GM23248 (cell line): ENCODE measurements around the gene GGCX. TPM values are rescaled to one million over a fixed set of nuclear protein-coding genes. Genes with fewer than 3 reads are reported as not detected.
A peak's percentile ranks its signal among the peaks of the same experiment; 100 is the strongest.

ENCODE experiments used
- DNase-seq: peaks from one replicate; pipeline ENCODE4 v3.0.0-alpha.2; 2015
- H2AFZ ChIP-seq: fragments of 200-600 bp; sonication (generic); 2 replicates; pipeline ENCODE4 v1.6.1; 2016; ENCODE audit warnings: antibody characterized with exemption
- H3F3A ChIP-seq: fragments of 200-600 bp; sonication (generic); 2 replicates; pipeline ENCODE4 v1.6.1; 2016; ENCODE audit warnings: mild to moderate bottlenecking, antibody characterized with exemption, mixed run types; ENCODE audit not compliant: insufficient read depth
- H3K27ac ChIP-seq: fragments of 200-600 bp; sonication (generic); 2 replicates; pipeline ENCODE4 v1.5.1; 2016; ENCODE audit warnings: mild to moderate bottlenecking
- H3K27me3 ChIP-seq: fragments of 200-600 bp; sonication (generic); replicated peaks from 2 replicates; pipeline ENCODE4 v1.6.1; 2016; ENCODE audit warnings: mild to moderate bottlenecking; ENCODE audit not compliant: insufficient read depth
- H3K36me3 ChIP-seq: fragments of 200-600 bp; sonication (generic); 2 replicates; pipeline ENCODE4 v1.6.1; 2016; ENCODE audit warnings: low read depth, mild to moderate bottlenecking
- H3K4me1 ChIP-seq: fragments of 200-600 bp; sonication (generic); 2 replicates; pipeline ENCODE4 v1.6.1; 2016; ENCODE audit warnings: mild to moderate bottlenecking; ENCODE audit not compliant: insufficient read depth
- H3K4me2 ChIP-seq: fragments of 200-600 bp; sonication (generic); one replicate; pipeline ENCODE4 v1.6.1; 2016; ENCODE audit warnings: mild to moderate bottlenecking; ENCODE audit not compliant: unreplicated experiment
- H3K4me3 ChIP-seq: fragments of 200-600 bp; sonication (generic); 2 replicates; pipeline ENCODE4 v1.5.1; 2016; ENCODE audit warnings: mild to moderate bottlenecking
- H3K79me2 ChIP-seq: fragments of 200-600 bp; sonication (generic); 2 replicates; pipeline ENCODE4 v1.6.1; 2016; ENCODE audit warnings: mild to moderate bottlenecking; ENCODE audit not compliant: insufficient read depth
- H3K9ac ChIP-seq: fragments of 200-600 bp; sonication (generic); 2 replicates; pipeline ENCODE4 v1.6.1; 2016; ENCODE audit warnings: mild to moderate bottlenecking
- H3K9me2 ChIP-seq: fragments of 200-600 bp; sonication (generic); 2 replicates; pipeline ENCODE4 v1.6.1; 2016; ENCODE audit warnings: mixed run types, mild to moderate bottlenecking, moderate library complexity; ENCODE audit not compliant: insufficient read depth
- H3K9me3 ChIP-seq: fragments of 200-600 bp; sonication (generic); one replicate; pipeline ENCODE4 v1.6.1; 2017; ENCODE audit warnings: low read depth
- H4K20me1 ChIP-seq: fragments of 200-600 bp; sonication (generic); 2 replicates; pipeline ENCODE4 v1.6.0; 2016; ENCODE audit not compliant: insufficient read depth
- EZH2 ChIP-seq: fragments of 200-600 bp; sonication (generic); IDR thresholded peaks from 2 replicates; pipeline ENCODE4 v1.6.1; 2018; ENCODE audit warnings: antibody characterized with exemption, mild to moderate bottlenecking; ENCODE audit not compliant: insufficient read depth, poor library complexity, severe bottlenecking
- EZH2phosphoT487 ChIP-seq: fragments of 200-600 bp; sonication (generic); IDR thresholded peaks from 2 replicates; pipeline ENCODE4 v1.6.1; 2018; ENCODE audit warnings: antibody characterized with exemption, moderate library complexity, mild to moderate bottlenecking, low read depth; ENCODE audit not compliant: insufficient read depth
- WGBS, 2 experiments: methylation state at CpG; one replicate each; pipeline ENCODE4 v1.1.6; 2015 to 2017; ENCODE audit warnings: low lambda C conversion rate in 2 of 2, low coverage in 1 of 2; ENCODE audit errors: missing lambda C conversion rate in 2 of 2; 5-methylcytosine and 5-hydroxymethylcytosine counted together
- in situ Hi-C: fragments of 300-500 bp; cut with MboI; formaldehyde crosslinking; loops from 2 replicates; pipeline ENCODE4 v1.15.0; 2020
- polyA plus RNA-seq: library from polyadenylated mRNA; unstranded; fragments of >200 nt; fragmentation: Nextera tagmentation; extraction: Ambion mirVana; gene quantifications from 2 replicates; pipeline ENCODE4 v1.2.1, GENCODE V29; 2016
- total RNA-seq: library from RNA; depleted of rRNA; stranded (reverse); fragments of >200 nt; shearing (Covaris generic); gene quantifications from 2 replicates; pipeline ENCODE4 v1.2.3, GENCODE V29; 2014

GGCX gene
- total and polyA plus RNA-seq, 2 experiments from 2014 or later: 62.7 to 81.3 TPM

- in situ Hi-C loops: no loop called here
- TF ChIP-seq EZH2 (no peak), EZH2phosphoT487 (no peak)
- Histone ChIP-seq H4K20me1 (no peaks in the 10 kb centered on the region), H3K4me1 (no peaks in the 10 kb centered on the region), H3F3A (no peaks in the 10 kb centered on the region), H2AFZ (no peak overlapping the region), H3K27me3 (no peaks in the 10 kb centered on the region), H3K36me3 (no peaks in the 10 kb centered on the region), H3K4me2 (no peak overlapping the region), H3K27ac (no peak overlapping the region), H3K4me3 (no peak overlapping the region), H3K9me2 (no peaks in the 10 kb centered on the region), H3K79me2 (no peaks in the 10 kb centered on the region), H3K9ac (no peak overlapping the region), H3K9me3 (no peaks in the 10 kb centered on the region)
- DNase-seq: no peak
- 85 to 87% methylated on average over 8 of the region's 8 CpGs for WGBS, 2 experiments
Measured at GRCh38 chr2:85523062-85523902, 38.0 kb downstream of the GGCX start.

DNA sequence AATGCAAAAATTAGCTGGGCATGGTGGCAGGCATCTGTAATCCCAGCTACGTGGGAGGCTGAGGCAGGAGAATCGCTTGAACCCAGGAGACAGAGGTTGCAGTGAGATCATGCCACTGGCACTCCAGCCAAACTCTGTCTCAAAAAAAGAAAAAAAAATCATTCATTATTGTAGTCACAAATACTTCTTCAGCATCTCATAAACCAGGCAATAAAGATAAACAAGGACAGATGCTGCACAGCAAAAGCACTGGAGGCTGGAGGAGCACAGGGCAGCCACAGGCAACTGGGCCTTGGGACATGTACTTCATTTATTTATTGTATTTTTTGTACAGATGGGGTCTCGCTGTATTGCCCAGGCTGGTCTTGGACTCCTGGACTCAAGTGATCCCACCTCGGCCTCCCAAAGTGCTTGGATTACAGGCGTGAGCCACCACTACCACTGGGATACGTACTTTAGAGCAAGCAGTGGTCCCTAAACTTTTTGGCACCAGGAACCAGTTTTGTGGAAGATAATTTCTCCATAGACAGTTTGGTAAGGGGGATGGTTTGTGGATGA is 39.1 kb downstream of the GGCX start:
- Histone ChIP-seq H3K4me1 (no peaks in the 10 kb centered on the region), H3K9me2 (no peaks in the 10 kb centered on the region), H3K79me2 (no peaks in the 10 kb centered on the region), H3K27ac (no peak overlapping the region), H3F3A (no peaks in the 10 kb centered on the region), H3K27me3 (no peaks in the 10 kb centered on the region), H2AFZ (no peak overlapping the region), H3K4me2 (no peak overlapping the region), H3K9ac (no peak overlapping the region), H4K20me1 (no peaks in the 10 kb centered on the region), H3K36me3 (no peaks in the 10 kb centered on the region), H3K4me3 (no peak overlapping the region), H3K9me3 (no peaks in the 10 kb centered on the region)
- in situ Hi-C loops: no loop called here
- WGBS, 2 experiments: 63 to 71% methylated on average over 6 of the region's 6 CpGs
- DNase-seq: peak; percentile 10
- TF ChIP-seq EZH2 (no peak), EZH2phosphoT487 (no peak)

- Histone ChIP-seq H3K9ac (no peak overlapping the region), H3K9me3 (no peaks in the 10 kb centered on the region), H3K4me2 (no peak overlapping the region), H3K79me2 (no peaks in the 10 kb centered on the region), H2AFZ (no peak overlapping the region), H3K36me3 (no peaks in the 10 kb centered on the region), H4K20me1 (no peaks in the 10 kb centered on the region), H3F3A (no peaks in the 10 kb centered on the region), H3K9me2 (no peaks in the 10 kb centered on the region), H3K27me3 (no peaks in the 10 kb centered on the region), H3K27ac (no peak overlapping the region), H3K4me1 (no peaks in the 10 kb centered on the region), H3K4me3 (no peak overlapping the region)
- in situ Hi-C loops: no loop called here
- 77 to 80% methylated on average over 8 of the region's 8 CpGs for WGBS, 2 experiments
- DNase-seq: no peak
- no peak for TF ChIP-seq EZH2phosphoT487
- TF ChIP-seq EZH2: no peak
Measured at GRCh38 chr2:85516653-85517389, 44.5 kb downstream of the GGCX start.

GRCh38 chr2:85514323-85514722 is 47.0 kb downstream of the GGCX start:
- H4K20me1 ChIP-seq: no peaks in the 10 kb centered on the region
- H3K9ac ChIP-seq: no peak overlapping the region
- in situ Hi-C loops: no loop called here
- H3K4me3 ChIP-seq: no peak overlapping the region
- WGBS, 2 experiments: 94 to 95% methylated on average over 6 of the region's 6 CpGs
- H3K4me1 ChIP-seq: no peaks in the 10 kb centered on the region
- H3K36me3 ChIP-seq: no peaks in the 10 kb centered on the region
- H3F3A ChIP-seq: no peaks in the 10 kb centered on the region
- H3K4me2 ChIP-seq: no peak overlapping the region
- TF ChIP-seq EZH2phosphoT487 (no peak), EZH2 (no peak)
- H3K9me2 ChIP-seq: no peaks in the 10 kb centered on the region
- DNase-seq: no peak
- H3K27ac ChIP-seq: no peak overlapping the region
- no peaks in the 10 kb centered on the region for H3K9me3 ChIP-seq
- H2AFZ ChIP-seq: no peak overlapping the region
- H3K27me3 ChIP-seq: no peaks in the 10 kb centered on the region
- no peaks in the 10 kb centered on the region for H3K79me2 ChIP-seq
